IMR-90 (cell line): Measurements from ENCODE around the gene MUC6.

Experiments used
- CEBPB ChIP-seq: IDR thresholded peaks from 2 replicates; pipeline ENCODE4 v1.6.1; 2012; ENCODE audit warnings: low read depth, low read length, improper control_type of control experiment
- CHD1 ChIP-seq: IDR thresholded peaks from 2 replicates; pipeline ENCODE4 v1.6.1; 2012; ENCODE audit warnings: low read depth, low read length, improper control_type of control experiment
- CTCF ChIP-seq: conservative IDR thresholded peaks from 2 replicates; pipeline ENCODE4 v1.5.1; 2012; ENCODE audit warnings: mild to moderate bottlenecking, low read depth, low read length, improper control_type of control experiment
- FOS ChIP-seq: fragments of 150-350 bp; IDR thresholded peaks from 2 replicates; pipeline ENCODE4 v1.6.1; 2016; ENCODE audit warnings: low read depth, low read length
- MXI1 ChIP-seq: IDR thresholded peaks from 2 replicates; pipeline ENCODE4 v1.6.1; 2012; ENCODE audit warnings: low read depth, mild to moderate bottlenecking, low read length, moderate library complexity, borderline replicate concordance
- POLR2A ChIP-seq: IDR thresholded peaks from 2 replicates; pipeline ENCODE4 v1.6.1; 2012; ENCODE audit warnings: mild to moderate bottlenecking, low read depth, low read length
- SMC3 ChIP-seq: fragments of 150-350 bp; IDR thresholded peaks from 2 replicates; pipeline ENCODE4 v1.6.1; 2016; ENCODE audit warnings: low read depth, mild to moderate bottlenecking, antibody characterized with exemption, low read length, moderate library complexity

- TF ChIP-seq CTCF (no peak), POLR2A (no peak), SMC3 (no peak), FOS (no peak), MXI1 (no peak), CHD1 (no peak), CEBPB (no peak)
Measured at GRCh38 chr11:1012291-1012690, 24.2 kb downstream of the MUC6 start.
